AG04450 (cell line): ENCODE results near the gene CACNA1E. TPM values are rescaled to one million over a fixed set of nuclear protein-coding genes. Genes with fewer than 3 reads are reported as not detected.

Experiments used
- CTCF ChIA-PET: fragments of 300-600, 350-600 bp; formaldehyde crosslinking; extraction: SDS; loops from one replicate; lab custom pipeline; 2022; ENCODE audit warnings: antibody characterized with exemption, inconsistent platforms; lab: Charles Lee
- POLR2A ChIA-PET: fragments of 350-600 bp; formaldehyde crosslinking; extraction: SDS; loops from one replicate; lab custom pipeline; 2021; ENCODE audit warnings: antibody characterized with exemption, inconsistent platforms; lab: Yijun Ruan, JAX
- DNase-seq: peaks from one replicate; pipeline ENCODE4 v3.0.0-alpha.2; 2011; ENCODE audit warnings: low read depth, low spot score
- H3K27ac ChIP-seq: one replicate; pipeline ENCODE4 v1.5.1; 2012; ENCODE audit warnings: low read depth, low read length, control low read depth
- H3K27me3 ChIP-seq: one replicate; pipeline ENCODE4 v1.6.0; 2012; ENCODE audit warnings: low read length; ENCODE audit not compliant: control insufficient read depth, insufficient read depth
- H3K4me3 ChIP-seq: 2 replicates; pipeline ENCODE4 v1.5.1; 2011; ENCODE audit warnings: mild to moderate bottlenecking, low read depth, low read length, control low read depth
- H3K9me3 ChIP-seq: 2 replicates; pipeline ENCODE4 v1.5.1; 2012; ENCODE audit warnings: low read length; ENCODE audit not compliant: control insufficient read depth, insufficient read depth
- polyA plus RNA-seq: library from polyadenylated mRNA; depleted of rRNA; stranded (reverse); fragments of >200 nt; gene quantifications from 2 replicates; pipeline ENCODE4 v1.2.3, GENCODE V29; 2011
- TF ChIP-seq, protein P1 (sequence below): IDR thresholded peaks from 2 replicates; pipeline ENCODE4 v1.5.1; 2011; ENCODE audit warnings: low read depth, low read length, control low read depth, inconsistent platforms

The CACNA1E gene
- polyA plus RNA-seq, 1 experiment, result not detected

DNA sequence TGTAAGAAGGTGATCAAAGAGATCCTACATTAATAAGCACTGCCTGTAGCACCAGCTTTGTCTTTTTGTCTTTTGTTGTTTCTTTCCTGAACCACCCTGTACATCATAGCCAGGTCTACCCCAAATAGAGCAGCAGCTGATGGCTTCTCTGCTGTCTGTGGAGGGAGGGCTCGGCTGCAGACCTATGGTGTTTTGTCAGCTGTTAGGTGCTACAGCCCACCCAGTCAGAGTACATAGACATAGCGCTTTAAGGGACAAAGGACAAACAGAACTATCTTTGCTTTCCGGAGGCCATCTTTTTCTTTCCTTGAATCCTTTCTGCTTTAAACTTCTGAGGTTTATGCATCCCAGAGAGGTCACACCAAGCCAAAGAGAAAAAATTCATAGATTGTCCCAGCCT, 320.1 kb downstream of the CACNA1E start:
- Histone ChIP-seq H3K9me3 (peaks cover 20% of the 10 kb centered on the region), H3K4me3 (no peak overlapping the region), H3K27ac (no peak overlapping the region), H3K27me3 (no peaks in the 10 kb centered on the region)
- ChIA-PET POLR2A (no interaction called here), CTCF (no interaction called here)
- DNase-seq, result no peak
- TF ChIP-seq, protein P1, sequence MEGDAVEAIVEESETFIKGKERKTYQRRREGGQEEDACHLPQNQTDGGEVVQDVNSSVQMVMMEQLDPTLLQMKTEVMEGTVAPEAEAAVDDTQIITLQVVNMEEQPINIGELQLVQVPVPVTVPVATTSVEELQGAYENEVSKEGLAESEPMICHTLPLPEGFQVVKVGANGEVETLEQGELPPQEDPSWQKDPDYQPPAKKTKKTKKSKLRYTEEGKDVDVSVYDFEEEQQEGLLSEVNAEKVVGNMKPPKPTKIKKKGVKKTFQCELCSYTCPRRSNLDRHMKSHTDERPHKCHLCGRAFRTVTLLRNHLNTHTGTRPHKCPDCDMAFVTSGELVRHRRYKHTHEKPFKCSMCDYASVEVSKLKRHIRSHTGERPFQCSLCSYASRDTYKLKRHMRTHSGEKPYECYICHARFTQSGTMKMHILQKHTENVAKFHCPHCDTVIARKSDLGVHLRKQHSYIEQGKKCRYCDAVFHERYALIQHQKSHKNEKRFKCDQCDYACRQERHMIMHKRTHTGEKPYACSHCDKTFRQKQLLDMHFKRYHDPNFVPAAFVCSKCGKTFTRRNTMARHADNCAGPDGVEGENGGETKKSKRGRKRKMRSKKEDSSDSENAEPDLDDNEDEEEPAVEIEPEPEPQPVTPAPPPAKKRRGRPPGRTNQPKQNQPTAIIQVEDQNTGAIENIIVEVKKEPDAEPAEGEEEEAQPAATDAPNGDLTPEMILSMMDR, result no peak

DNA sequence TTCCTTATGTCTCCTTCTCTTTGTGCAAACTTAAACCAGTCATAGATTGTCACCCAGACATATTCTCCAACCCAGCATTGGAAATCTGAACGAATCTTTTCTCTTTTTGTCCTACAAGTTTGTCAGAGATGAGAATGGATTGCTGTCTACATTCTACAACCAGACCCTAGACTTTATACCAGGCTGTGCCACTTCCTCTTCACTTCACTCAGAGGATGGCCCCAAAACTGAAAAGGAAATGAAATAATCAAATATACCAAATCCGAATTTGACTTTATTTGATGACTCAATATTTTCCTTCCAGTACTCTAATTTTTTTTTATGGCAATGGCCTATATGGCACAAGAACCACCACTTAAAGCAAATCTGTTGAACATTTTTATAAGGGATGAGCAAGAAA, 321.7 kb downstream of the CACNA1E start:
- no peaks in the 10 kb centered on the region for H3K27me3 ChIP-seq
- DNase-seq, result no peak
- ChIA-PET CTCF (no interaction called here), POLR2A (no interaction called here)
- TF ChIP-seq, protein P1, result no peak
- H3K4me3 ChIP-seq, result no peak overlapping the region
- H3K27ac ChIP-seq, result no peak overlapping the region
- H3K9me3 ChIP-seq, result peaks cover 7% of the 10 kb centered on the region

DNA sequence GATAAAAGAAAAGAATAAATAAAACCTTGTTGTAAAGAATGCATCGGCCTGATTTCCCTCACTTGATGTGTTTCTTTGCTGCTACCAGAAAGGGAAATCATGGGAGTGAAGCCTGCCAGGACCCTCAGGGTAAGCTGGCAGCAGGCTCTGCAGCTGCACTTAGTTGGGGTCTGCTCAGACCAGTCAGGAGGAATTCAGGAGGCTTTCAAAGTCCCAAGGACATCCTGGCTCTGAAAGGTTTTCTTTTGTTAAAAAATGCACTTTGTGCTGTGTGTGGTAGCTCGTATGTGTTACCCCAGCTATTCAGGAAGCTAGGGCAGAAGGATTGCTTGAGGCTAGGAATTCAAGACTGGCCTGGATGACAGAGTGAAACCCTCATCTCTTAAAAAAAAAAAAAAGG, 323.4 kb downstream of the CACNA1E start:
- Histone ChIP-seq H3K27ac (no peak overlapping the region), H3K9me3 (peaks cover 3% of the 10 kb centered on the region), H3K4me3 (no peak overlapping the region), H3K27me3 (no peaks in the 10 kb centered on the region)
- CTCF ChIA-PET, result no interaction called here
- TF ChIP-seq, protein P1, result no peak
- DNase-seq, result no peak
- POLR2A ChIA-PET, result no interaction called here

DNA sequence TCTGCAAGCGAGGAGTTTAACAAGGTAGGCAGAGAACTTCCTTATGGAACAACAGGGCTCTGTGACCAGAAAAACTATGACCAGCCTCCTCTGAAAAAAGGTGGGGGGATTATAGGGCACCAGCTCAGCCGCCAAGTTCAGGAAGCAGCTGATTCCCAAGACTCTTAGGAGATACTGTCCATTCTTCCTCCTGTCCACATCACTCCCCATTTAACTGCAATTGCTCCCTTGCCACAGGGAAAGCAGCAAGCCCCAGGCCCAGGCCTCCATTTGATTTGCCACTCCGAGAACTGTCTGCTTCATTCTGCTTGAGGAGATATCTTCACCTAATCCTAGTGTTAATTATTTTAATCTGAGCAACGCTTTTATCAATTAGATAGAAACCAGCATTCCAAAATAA, 323.9 kb downstream of the CACNA1E start:
- H3K4me3 ChIP-seq, result no peak overlapping the region
- no peak for DNase-seq
- no peak overlapping the region for H3K27ac ChIP-seq
- no peaks in the 10 kb centered on the region for H3K27me3 ChIP-seq
- CTCF ChIA-PET, result no interaction called here
- TF ChIP-seq, protein P1, result no peak
- no peaks in the 10 kb centered on the region; the same call in 1 of the 2 replicates for H3K9me3 ChIP-seq
- POLR2A ChIA-PET, result no interaction called here

DNA sequence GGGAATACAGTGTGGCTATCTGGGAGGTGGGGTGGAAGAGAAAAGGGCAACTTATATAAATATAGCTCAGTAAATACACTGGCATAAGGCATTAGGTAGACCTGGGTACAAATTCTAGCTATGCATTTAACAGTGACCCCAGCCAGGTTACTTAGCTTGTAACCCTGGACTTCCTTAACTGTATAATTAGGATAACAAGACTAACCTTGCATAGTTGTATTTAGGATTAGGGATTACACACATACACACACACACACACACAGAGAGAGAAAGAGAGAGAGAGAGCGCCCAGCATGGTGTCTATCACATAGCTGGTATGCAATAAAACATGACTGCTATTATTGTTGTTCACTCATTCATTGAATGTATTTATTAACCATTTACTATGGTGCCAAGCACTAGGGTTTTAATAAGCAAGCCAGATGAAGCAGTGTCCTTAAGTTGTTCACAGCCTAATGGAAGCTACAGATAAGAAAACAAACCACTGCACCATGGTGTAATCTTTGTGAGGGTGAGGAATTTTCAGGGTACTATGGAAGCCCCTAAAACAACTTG, 326.8 kb downstream of the CACNA1E start:
- TF ChIP-seq, protein P1, result no peak
- ChIA-PET CTCF (no interaction called here), POLR2A (no interaction called here)
- Histone ChIP-seq H3K27ac (no peak overlapping the region), H3K4me3 (no peak overlapping the region), H3K27me3 (no peaks in the 10 kb centered on the region), H3K9me3 (no peaks in the 10 kb centered on the region; the same call in 1 of the 2 replicates)
- DNase-seq, result no peak
